Stimulated activated CD4-positive, alpha-beta T cell treated with anti-CD3 and anti-CD28 coated beads, Interleukin-1b, Interleukin-23, amount 100 ng/mL, for 48 hours (primary cell): ENCODE measurements around the gene CAT.

ENCODE experiments used
- DNase-seq: peaks from one replicate; pipeline ENCODE4 v3.0.0-alpha.2; 2020

CAT gene

GRCh38 chr11:34425867-34426266 lies 12.9 kb upstream of the CAT start:
- no peak for DNase-seq

- DNase-seq: no peak
Measured at GRCh38 chr11:34426766-34427185, 12.0 kb upstream of the CAT start.

GRCh38 chr11:34427186-34427805 lies 11.4 kb upstream of the CAT start:
- no peak for DNase-seq

DNA sequence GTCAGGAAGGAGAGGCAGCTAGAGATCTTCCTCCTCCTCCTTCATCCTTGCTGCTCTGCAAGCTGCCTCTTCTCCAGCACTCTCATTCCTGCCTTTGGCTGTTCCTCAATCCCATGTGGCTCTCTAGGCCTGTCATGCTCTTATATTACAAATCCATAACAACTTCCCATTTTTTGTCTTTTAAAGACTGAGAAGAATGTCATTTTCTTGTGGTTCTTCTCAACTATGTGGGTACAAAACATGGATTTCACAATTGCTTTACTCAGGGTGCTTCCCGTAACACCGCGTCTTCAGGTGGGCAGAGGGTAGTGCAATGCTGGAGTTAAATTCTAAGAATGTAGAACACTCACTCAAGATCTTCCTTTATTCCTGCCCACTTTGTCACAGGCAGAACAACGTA lies 6.8 kb upstream of the CAT start:
- no peak for DNase-seq

DNA sequence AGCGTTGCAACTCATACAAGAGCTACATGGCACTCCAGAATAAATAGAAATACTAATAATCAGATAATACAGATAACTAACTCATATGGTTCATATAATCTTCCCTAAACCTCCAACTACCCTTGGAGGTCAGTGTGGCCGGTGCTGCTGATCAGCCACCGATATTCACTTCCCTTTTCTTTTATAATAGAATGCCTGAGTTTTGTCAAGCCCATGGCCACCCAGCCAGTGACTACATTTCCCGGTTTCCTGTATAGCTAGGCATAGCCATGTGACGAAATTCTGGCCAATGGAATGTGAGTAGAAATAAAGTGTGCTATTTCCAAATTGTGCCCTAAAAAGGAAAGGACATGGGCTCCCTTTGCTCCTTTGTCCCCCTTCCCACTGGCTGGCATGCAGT lies 5.9 kb upstream of the CAT start:
- no peak for DNase-seq

GRCh38 chr11:34433899-34434298 lies 4.8 kb upstream of the CAT start:
- DNase-seq: no peak

GRCh38 chr11:34437224-34438125 lies 1.3 kb upstream of the CAT start:
- DNase-seq: no peak

GRCh38 chr11:34439610-34440198 lies 970 bp downstream of the CAT start:
- no peak for DNase-seq

- no peak for DNase-seq
Measured at GRCh38 chr11:34441814-34442213, 3.1 kb downstream of the CAT start.

- DNase-seq: no peak
Measured at GRCh38 chr11:34443136-34443535, 4.4 kb downstream of the CAT start.

- no peak for DNase-seq
Measured at GRCh38 chr11:34444428-34444827, 5.7 kb downstream of the CAT start.

DNA sequence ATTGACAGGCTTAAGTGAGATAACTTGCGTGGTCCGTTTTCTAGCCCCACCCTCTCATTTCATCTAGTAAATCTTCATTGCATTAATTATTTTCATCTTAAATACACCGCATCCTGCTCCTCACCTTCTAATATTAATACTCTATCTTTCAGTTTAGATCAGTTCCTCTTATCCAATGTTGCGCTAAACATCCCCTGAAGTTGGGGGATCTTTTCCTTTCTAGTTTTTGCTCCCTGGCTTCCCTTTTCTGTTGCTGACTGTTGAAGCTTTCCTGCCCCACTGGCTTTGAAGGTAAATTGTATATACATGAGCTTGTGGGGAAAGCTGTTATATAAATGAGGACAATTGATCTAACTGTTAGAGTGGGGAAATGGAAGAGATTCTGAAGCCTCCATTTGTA lies 7.2 kb downstream of the CAT start:
- no peak for DNase-seq

- no peak for DNase-seq
Measured at GRCh38 chr11:34446386-34446785, 7.7 kb downstream of the CAT start.

DNA sequence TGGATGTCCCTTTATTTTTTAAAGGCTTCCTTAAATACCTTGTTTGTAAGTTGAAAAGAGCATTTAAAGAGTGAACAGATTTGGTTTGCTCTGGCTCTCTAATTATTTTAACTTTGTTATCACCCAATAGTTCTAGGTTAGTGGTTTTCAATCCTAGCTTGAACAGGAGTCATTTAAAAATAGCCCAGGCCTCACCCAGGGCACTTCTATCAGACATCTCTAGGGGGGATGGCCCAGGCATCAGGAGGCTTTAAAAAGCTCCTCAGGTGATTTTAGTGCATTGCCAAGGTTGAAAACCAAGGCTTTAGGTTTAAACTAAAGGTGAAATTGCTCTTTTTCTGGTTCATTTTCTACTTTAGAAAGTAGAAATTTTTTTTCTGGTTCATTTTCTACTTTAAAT lies 8.3 kb downstream of the CAT start:
- no peak for DNase-seq

- no peak for DNase-seq
Measured at GRCh38 chr11:34448223-34448994, 9.7 kb downstream of the CAT start.

GRCh38 chr11:34449013-34449412 lies 10.3 kb downstream of the CAT start:
- DNase-seq: no peak

DNA sequence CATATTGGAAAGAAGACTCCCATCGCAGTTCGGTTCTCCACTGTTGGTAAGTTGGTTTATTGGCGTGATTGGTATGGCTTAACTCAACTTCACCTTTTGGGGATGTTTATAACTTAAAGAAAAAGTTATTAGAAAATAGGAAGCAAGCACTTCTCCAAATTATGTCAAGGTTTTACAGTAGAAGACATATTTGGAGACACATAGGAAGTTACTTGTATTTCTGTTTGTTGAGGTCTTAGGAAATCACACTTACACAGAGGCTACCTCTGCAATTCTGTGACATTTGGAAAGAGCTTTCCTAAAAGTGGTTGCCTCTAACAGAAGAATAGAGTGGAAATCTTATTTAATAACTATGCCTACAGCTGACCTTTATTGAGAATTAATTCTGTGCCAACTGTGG lies 12.3 kb downstream of the CAT start:
- no peak for DNase-seq

DNA sequence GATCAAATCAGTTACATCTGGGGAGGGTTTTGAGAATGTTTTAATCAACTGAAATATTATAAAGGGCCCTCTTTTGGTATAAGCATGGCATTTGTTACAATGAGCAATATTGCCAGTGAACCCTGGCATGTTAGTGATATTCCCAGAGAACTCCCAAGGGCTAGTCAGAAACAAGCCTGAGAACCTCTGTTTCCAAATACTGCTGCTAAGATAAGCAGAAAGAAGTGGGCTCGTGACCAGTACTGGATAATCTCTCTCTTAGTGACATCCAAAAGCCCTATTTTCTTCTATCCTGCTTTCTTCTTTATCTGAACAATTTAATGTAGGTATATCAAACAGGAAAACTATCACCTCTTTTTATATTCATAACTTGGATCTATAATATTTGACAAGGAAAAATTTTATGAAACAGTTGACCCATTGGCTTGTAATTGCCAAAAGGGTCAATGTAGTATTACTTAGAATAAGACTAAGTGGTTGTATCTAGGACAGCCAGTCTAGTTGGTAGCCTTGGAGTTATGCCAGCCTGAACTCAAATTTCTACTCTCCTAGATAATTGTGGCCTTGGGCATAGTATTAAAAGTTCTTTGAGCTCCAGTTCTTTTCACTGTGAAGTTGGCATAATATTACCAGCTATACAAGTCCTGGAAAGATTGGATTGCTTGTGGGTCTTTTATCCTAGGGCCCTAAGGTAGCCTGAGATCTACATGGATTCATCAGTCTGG lies 15.7 kb downstream of the CAT start:
- DNase-seq: no peak

GRCh38 chr11:34457607-34458006 lies 18.9 kb downstream of the CAT start:
- no peak for DNase-seq

GRCh38 chr11:34458525-34458924 lies 19.8 kb downstream of the CAT start:
- DNase-seq: no peak

DNA sequence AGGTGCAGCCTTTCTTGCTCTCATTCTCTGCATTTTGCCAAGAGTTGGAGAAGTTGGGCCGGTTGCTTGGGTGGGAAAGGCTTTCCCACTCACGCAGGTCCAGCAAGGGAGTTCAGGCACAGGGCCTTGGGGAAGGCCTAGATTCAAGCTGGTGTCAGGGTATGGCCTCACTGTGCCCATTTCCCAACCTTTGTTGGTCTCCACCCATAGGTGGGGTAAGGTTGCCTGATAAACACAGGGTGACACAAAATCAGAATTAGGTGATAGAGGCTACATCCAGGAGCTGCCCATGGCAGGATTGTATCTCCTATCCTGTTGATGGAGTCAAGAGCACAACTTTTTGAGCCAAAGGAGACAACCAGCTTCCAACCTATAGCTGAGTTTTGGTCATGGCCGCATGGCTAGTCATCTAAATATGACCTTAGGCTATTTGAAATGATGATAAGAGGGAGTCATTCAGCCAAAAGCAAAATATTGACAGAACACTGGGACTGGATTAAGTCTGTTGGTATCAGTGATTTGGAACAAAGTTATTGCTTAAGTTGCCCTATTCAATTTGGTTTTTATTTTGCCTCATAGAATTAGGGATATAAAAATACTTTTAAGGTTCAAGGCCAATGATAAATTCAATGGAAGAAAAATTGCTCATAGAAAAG lies 20.9 kb downstream of the CAT start:
- no peak for DNase-seq

DNA sequence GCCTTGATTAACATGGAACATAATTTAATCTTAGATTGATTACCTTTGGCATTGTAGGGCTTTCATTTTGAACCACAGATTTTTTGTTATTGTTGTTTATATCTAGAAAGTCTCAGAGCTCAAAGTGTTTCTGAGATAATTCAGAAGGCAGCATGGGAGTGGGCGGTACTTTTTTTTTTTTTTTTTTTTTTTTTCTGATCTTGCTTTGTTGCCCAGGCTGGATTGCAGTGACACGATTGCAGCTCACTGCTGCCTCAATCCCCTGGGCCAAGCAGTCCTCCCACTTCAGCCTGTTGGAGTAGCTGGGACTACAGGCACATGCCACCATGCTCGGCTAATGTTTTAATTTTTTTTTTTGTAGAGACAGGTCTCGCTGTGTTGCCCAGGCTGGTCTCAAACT lies 21.5 kb downstream of the CAT start:
- DNase-seq: no peak
